Endothelial cell of umbilical vein (primary cell): ENCODE data around the gene OCEL1.

Experiments
- CTCF ChIP-seq, 2 donors: IDR thresholded peaks; 1 replicate in 1 of 2; 2 replicates in 1 of 2; pipeline ENCODE4 v1.5.1; 2011; ENCODE audit warnings: low read length in 2 of 2, mild to moderate bottlenecking in 2 of 2, moderate library complexity in 2 of 2, control low read depth in 1 of 2, inconsistent platforms in 1 of 2, low read depth in 1 of 2; ENCODE audit not compliant: insufficient read depth in 1 of 2; ENCODE audit errors: extremely low read depth in 1 of 2
- EZH2 ChIP-seq: IDR thresholded peaks from 2 replicates; pipeline ENCODE4 v1.6.1; 2012; ENCODE audit warnings: borderline replicate concordance, low read depth, mild to moderate bottlenecking, moderate library complexity, low read length, inconsistent platforms; ENCODE audit not compliant: severe bottlenecking
- MAX ChIP-seq: IDR thresholded peaks from 2 replicates; pipeline ENCODE4 v1.6.1; 2011; ENCODE audit not compliant: insufficient read depth, insufficient read length
- MYC ChIP-seq: IDR thresholded peaks from one replicate; pipeline ENCODE4 v1.6.1; 2011; ENCODE audit warnings: mild to moderate bottlenecking, low read depth, low read length
- POLR2A ChIP-seq: IDR thresholded peaks from 2 replicates; pipeline ENCODE4 v1.6.1; 2012; ENCODE audit warnings: low read depth, mild to moderate bottlenecking, control low read depth, low read length
- POLR2AphosphoS5 ChIP-seq: IDR thresholded peaks from 2 replicates; pipeline ENCODE4 v1.6.1; 2012; ENCODE audit warnings: low read depth, mild to moderate bottlenecking, control low read depth, low read length, moderate library complexity; ENCODE audit not compliant: insufficient read depth

- TF ChIP-seq CTCF (IDR thresholded peaks at IDR 0.05; ENCODE audit: extremely low read depth in 1 of 2, insufficient read depth in 1 of 2, low read depth in 1 of 2, low read length in 2 of 2) (no peak), POLR2A (no peak), MAX (no peak), POLR2AphosphoS5 (no peak), EZH2 (no peak), MYC (no peak)
Observed at GRCh38 chr19:17259118-17259780, 33.2 kb downstream of the OCEL1 start.
